PC-9 (cell line): ENCODE results near the gene ZNF438.

Experiments used
- EZH2 ChIP-seq: fragments of 200-600 bp; sonication (generic); IDR thresholded peaks from 2 replicates; pipeline ENCODE4 v1.8.0; 2017; ENCODE audit warnings: antibody characterized with exemption, low read depth
- TF ChIP-seq, protein P1 (sequence below): fragments of 200-600 bp; sonication (generic); conservative IDR thresholded peaks from 2 replicates; pipeline ENCODE4 v1.6.1; 2017; ENCODE audit warnings: mixed run types, antibody characterized with exemption, mild to moderate bottlenecking, moderate library complexity

- no peak for TF ChIP-seq EZH2
- TF ChIP-seq, protein P1, sequence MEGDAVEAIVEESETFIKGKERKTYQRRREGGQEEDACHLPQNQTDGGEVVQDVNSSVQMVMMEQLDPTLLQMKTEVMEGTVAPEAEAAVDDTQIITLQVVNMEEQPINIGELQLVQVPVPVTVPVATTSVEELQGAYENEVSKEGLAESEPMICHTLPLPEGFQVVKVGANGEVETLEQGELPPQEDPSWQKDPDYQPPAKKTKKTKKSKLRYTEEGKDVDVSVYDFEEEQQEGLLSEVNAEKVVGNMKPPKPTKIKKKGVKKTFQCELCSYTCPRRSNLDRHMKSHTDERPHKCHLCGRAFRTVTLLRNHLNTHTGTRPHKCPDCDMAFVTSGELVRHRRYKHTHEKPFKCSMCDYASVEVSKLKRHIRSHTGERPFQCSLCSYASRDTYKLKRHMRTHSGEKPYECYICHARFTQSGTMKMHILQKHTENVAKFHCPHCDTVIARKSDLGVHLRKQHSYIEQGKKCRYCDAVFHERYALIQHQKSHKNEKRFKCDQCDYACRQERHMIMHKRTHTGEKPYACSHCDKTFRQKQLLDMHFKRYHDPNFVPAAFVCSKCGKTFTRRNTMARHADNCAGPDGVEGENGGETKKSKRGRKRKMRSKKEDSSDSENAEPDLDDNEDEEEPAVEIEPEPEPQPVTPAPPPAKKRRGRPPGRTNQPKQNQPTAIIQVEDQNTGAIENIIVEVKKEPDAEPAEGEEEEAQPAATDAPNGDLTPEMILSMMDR: no peak
Measured at GRCh38 chr10:30939643-30940251, 91.9 kb downstream of the ZNF438 start.
